SK-N-SH (cell line): Measurements from ENCODE around the gene HTT. TPM values are rescaled to one million over a fixed set of nuclear protein-coding genes. Genes with fewer than 3 reads are reported as not detected.

Source experiments
- CTCF ChIA-PET: fragments of 300-600, 350-600 bp; formaldehyde crosslinking; extraction: SDS; loops from one replicate; lab custom pipeline; 2021; lab: Yijun Ruan, JAX
- POLR2A ChIA-PET: fragments of 350-600 bp; sonication (Branson Sonifier 250); formaldehyde crosslinking; extraction: SDS; loops from one replicate; lab custom pipeline; 2020; ENCODE audit warnings: antibody characterized with exemption, inconsistent platforms; lab: Yijun Ruan, JAX
- DNase-seq: peaks from one replicate; pipeline ENCODE4 v3.0.0; 2012
- H2AFZ ChIP-seq: fragments of 200-600 bp; sonication (generic); 2 replicates; pipeline ENCODE4 v1.8.1; 2016; ENCODE audit warnings: antibody characterized with exemption, mild to moderate bottlenecking, low read depth
- H3F3A ChIP-seq: fragments of 200-600 bp; sonication (generic); replicated peaks from 2 replicates; pipeline ENCODE3; 2016; ENCODE audit warnings: antibody characterized with exemption, mild to moderate bottlenecking; ENCODE audit not compliant: insufficient read depth
- H3K27ac ChIP-seq, 2 experiments: fragments of 200-500 bp in 1 of 2; fragments of 200-600 bp in 1 of 2; sonication (Bioruptor generic) in 1 of 2; sonication (generic), shearing (Covaris generic) in 1 of 2; 2 replicates each; pipeline versions ENCODE4 v1.5.1 to v1.6.1; 2014 to 2016; ENCODE audit warnings: low read depth in 2 of 2, inconsistent platforms in 1 of 2, low read length in 1 of 2, mild to moderate bottlenecking in 1 of 2, mixed read lengths in 1 of 2
- H3K27me3 ChIP-seq: fragments of 200-600 bp; sonication (generic), shearing (Covaris generic); 2 replicates; pipeline ENCODE4 v1.6.1; 2016; ENCODE audit warnings: mixed run types; ENCODE audit not compliant: insufficient read depth
- H3K36me3 ChIP-seq, 2 experiments: fragments of 200-500 bp in 1 of 2; fragments of 200-600 bp in 1 of 2; sonication (Bioruptor generic) in 1 of 2; sonication (generic) in 1 of 2; replicated peaks in 1 of 2; 2 replicates each; pipeline versions ENCODE3 to v1.5.1; 2014 to 2016; ENCODE audit warnings: low read length in 1 of 2, mild to moderate bottlenecking in 1 of 2; ENCODE audit not compliant: insufficient read depth in 2 of 2, control insufficient read depth in 1 of 2
- H3K4me1 ChIP-seq, 2 experiments: fragments of 200-500 bp in 1 of 2; fragments of 200-600 bp in 1 of 2; sonication (Bioruptor generic) in 1 of 2; sonication (generic), shearing (Covaris generic) in 1 of 2; 2 replicates each; pipeline versions ENCODE4 v1.5.1 to v1.6.1; 2014 to 2016; ENCODE audit warnings: low read depth in 1 of 2, low read length in 1 of 2, mixed run types in 1 of 2; ENCODE audit not compliant: insufficient read depth in 2 of 2, control insufficient read depth in 1 of 2
- H3K4me2 ChIP-seq: fragments of 200-600 bp; sonication (generic), shearing (Covaris generic); 2 replicates; pipeline ENCODE4 v1.6.1; 2017; ENCODE audit warnings: mixed run types
- H3K4me3 ChIP-seq, 2 experiments: fragments of 200-500 bp in 1 of 2; fragments of 200-600 bp in 1 of 2; sonication (Bioruptor generic) in 1 of 2; sonication (generic), shearing (Covaris generic) in 1 of 2; 2 replicates each; pipeline versions ENCODE4 v1.5.1 to v1.8.1; 2014 to 2016; ENCODE audit warnings: low read depth in 2 of 2, inconsistent platforms in 1 of 2, low read length in 1 of 2, mild to moderate bottlenecking in 1 of 2, mixed read lengths in 1 of 2, moderate library complexity in 1 of 2
- H3K79me2 ChIP-seq: fragments of 200-600 bp; sonication (generic); 2 replicates; pipeline ENCODE4 v1.8.1; 2017; ENCODE audit warnings: mild to moderate bottlenecking; ENCODE audit not compliant: insufficient read depth
- H3K9ac ChIP-seq: fragments of 200-600 bp; sonication (generic); 2 replicates; pipeline ENCODE4 v1.6.1; 2017; ENCODE audit warnings: mixed run types
- H3K9me2 ChIP-seq: fragments of 200-600 bp; sonication (generic); 2 replicates; pipeline ENCODE4 v1.6.1; 2017; ENCODE audit warnings: mixed run types
- H3K9me3 ChIP-seq: fragments of 200-600 bp; sonication (generic); 2 replicates; pipeline ENCODE4 v1.6.1; 2017; ENCODE audit warnings: mixed run types, mild to moderate bottlenecking, moderate library complexity
- H4K20me1 ChIP-seq: fragments of 200-600 bp; sonication (generic); 2 replicates; pipeline ENCODE4 v1.6.1; 2017; ENCODE audit warnings: mild to moderate bottlenecking, mixed run types; ENCODE audit not compliant: insufficient read depth
- CTCF ChIP-seq: fragments of 200-600 bp; sonication (generic); IDR thresholded peaks from 2 replicates; pipeline ENCODE4 v1.6.1; 2017; ENCODE audit warnings: antibody characterized with exemption, mild to moderate bottlenecking, moderate library complexity
- EP300 ChIP-seq, 2 experiments: IDR thresholded peaks; 2 replicates each; pipeline versions ENCODE4 v1.4.0 to v1.6.1; 2012; ENCODE audit warnings: borderline replicate concordance in 1 of 2, low read depth in 1 of 2, low read length in 1 of 2
- GABPA ChIP-seq: IDR thresholded peaks from 2 replicates; pipeline ENCODE4 v1.4.0; 2012; ENCODE audit warnings: low read depth, mild to moderate bottlenecking
- NFIC ChIP-seq: IDR thresholded peaks from 2 replicates; pipeline ENCODE4 v1.4.0; 2012; ENCODE audit warnings: borderline replicate concordance
- NRF1 ChIP-seq: IDR thresholded peaks from 2 replicates; pipeline ENCODE4 v1.6.1; 2012; ENCODE audit warnings: low read depth, mild to moderate bottlenecking, low read length
- POLR2AphosphoS5 ChIP-seq: IDR thresholded peaks from 2 replicates; pipeline ENCODE4 v1.6.1; 2012; ENCODE audit warnings: low read depth, low read length
- RCOR1 ChIP-seq: fragments of 150-350 bp; IDR thresholded peaks from 2 replicates; pipeline ENCODE4 v1.6.1; 2017; ENCODE audit warnings: antibody characterized with exemption, low read length
- RXRA ChIP-seq: IDR thresholded peaks from 2 replicates; pipeline ENCODE4 v1.4.0; 2012; ENCODE audit warnings: low read depth, mild to moderate bottlenecking, borderline replicate concordance
- SIN3A ChIP-seq: IDR thresholded peaks from 2 replicates; pipeline ENCODE4 v1.6.1; 2012; ENCODE audit warnings: low read depth, mild to moderate bottlenecking, low read length, moderate library complexity, borderline replicate concordance
- TAF1 ChIP-seq: IDR thresholded peaks from 2 replicates; pipeline ENCODE4 v1.6.1; 2012; ENCODE audit warnings: low read depth, mild to moderate bottlenecking, low read length, moderate library complexity, borderline replicate concordance
- TCF12 ChIP-seq: IDR thresholded peaks from 2 replicates; pipeline ENCODE4 v1.4.0; 2012
- YY1 ChIP-seq: IDR thresholded peaks from 2 replicates; pipeline ENCODE4 v1.4.0; 2012; ENCODE audit warnings: low read depth, mild to moderate bottlenecking
- WGBS: methylation state at CpG from one replicate; pipeline ENCODE4 v1.1.6; 2017; ENCODE audit warnings: low lambda C conversion rate; 5-methylcytosine and 5-hydroxymethylcytosine counted together
- polyA plus RNA-seq, 3 experiments: library from polyadenylated mRNA; depleted of rRNA; stranded (reverse); fragments of >200 nt; gene quantifications; 2 replicates each; pipeline ENCODE4 v1.2.3, GENCODE V29; 2012
- TF ChIP-seq, protein P1 (sequence below): fragments of 150-350 bp; IDR thresholded peaks from 2 replicates; pipeline ENCODE4 v1.6.1; 2016; ENCODE audit warnings: mild to moderate bottlenecking, low read depth, low read length
- TF ChIP-seq, protein P2 (sequence below): IDR thresholded peaks from 2 replicates; pipeline ENCODE4 v1.4.0; 2012; ENCODE audit warnings: low read depth, borderline replicate concordance

HTT gene
- polyA plus RNA-seq, 1 of the 3 experiments (the other 2 are of a cell fraction) = 11.3 TPM

DNA sequence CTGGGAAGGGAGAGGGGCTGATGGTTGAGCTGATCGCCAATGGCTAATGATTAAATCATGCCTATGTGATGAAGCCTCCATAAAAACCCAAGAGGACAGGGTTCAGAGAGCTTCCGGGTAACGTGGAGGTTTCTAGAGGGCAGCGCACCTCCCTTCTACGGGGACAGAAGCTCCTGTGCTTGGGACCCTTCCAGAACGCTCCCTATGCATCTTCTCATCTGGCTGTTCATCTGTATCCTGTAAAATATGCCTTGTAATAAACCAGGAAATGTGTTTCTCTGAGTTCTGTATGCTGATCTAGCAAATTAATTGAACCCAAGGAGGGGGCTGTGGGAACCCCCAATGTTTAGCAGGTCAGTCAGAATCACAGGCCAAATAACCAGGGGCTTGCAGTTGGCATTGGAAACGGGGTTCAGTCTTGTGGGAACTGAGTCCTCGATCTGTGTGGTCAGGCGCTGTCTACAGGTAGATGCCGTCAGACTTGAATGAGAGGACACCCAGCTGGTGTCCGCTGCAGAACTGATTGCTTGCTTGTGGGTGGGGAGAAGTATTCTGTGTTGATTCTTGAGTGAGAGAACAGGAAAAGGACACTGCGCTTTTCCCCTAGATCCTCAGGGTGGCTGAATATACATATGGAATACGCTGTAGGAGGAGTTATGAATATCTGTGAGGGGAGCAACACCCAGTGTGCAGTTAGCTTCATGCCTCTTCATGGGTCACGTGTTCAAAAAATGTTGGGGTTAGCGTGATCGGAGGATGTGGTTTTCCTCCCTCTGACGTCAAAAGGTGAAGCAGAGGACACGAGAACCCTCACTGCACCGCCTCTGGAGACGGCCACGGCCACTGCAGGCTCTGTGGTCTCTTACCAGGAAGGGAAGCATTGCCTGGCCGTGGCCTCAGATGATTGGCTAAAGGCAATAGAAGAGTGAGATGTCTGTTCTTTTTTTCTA, 29.3 kb upstream of the HTT start (continued):
- no peak for TF ChIP-seq TAF1
- TF ChIP-seq NFIC = no peak
- TF ChIP-seq GABPA = no peak

- H3K79me2 ChIP-seq = no peaks in the 10 kb centered on the region
- H3K9me3 ChIP-seq = no peaks in the 10 kb centered on the region
- no peaks in the 10 kb centered on the region for H4K20me1 ChIP-seq
- no peak overlapping the region for H2AFZ ChIP-seq
- peaks cover 0 to 3% of the 10 kb centered on the region in 2 experiments; a peak in 1 of 4 replicates for H3K4me1 ChIP-seq
- ChIA-PET POLR2A (no interaction called here), CTCF (interaction anchor here (0.8 to 2.9 kb wide), 8 partner anchors 8 to 90 kb away, joined by 3 to 15 read pairs (median 4); no protein-coding TSS in a partner anchor)
- H3K27ac ChIP-seq = no peak overlapping the region
- no peaks in the 10 kb centered on the region for H3K36me3 ChIP-seq
- WGBS = 39% methylated on average over 7 of the region's 7 CpGs
- no peak for DNase-seq
- no peak overlapping the region for H3K4me2 ChIP-seq
- no peak overlapping the region for H3K9ac ChIP-seq
- TF ChIP-seq NFIC (no peak), NRF1 (no peak), SIN3A (no peak), CTCF (no peak), GABPA (no peak), TCF12 (no peak), YY1 (no peak), EP300 (IDR thresholded peaks at IDR 0.05; ENCODE audit: borderline replicate concordance in 1 of 2, low read depth in 1 of 2, low read length in 1 of 2) (no peak), POLR2AphosphoS5 (no peak), RXRA (no peak), RCOR1 (no peak)
- TF ChIP-seq, protein P1, sequence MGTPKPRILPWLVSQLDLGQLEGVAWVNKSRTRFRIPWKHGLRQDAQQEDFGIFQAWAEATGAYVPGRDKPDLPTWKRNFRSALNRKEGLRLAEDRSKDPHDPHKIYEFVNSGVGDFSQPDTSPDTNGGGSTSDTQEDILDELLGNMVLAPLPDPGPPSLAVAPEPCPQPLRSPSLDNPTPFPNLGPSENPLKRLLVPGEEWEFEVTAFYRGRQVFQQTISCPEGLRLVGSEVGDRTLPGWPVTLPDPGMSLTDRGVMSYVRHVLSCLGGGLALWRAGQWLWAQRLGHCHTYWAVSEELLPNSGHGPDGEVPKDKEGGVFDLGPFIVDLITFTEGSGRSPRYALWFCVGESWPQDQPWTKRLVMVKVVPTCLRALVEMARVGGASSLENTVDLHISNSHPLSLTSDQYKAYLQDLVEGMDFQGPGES = no peak
- TF ChIP-seq, protein P2, sequence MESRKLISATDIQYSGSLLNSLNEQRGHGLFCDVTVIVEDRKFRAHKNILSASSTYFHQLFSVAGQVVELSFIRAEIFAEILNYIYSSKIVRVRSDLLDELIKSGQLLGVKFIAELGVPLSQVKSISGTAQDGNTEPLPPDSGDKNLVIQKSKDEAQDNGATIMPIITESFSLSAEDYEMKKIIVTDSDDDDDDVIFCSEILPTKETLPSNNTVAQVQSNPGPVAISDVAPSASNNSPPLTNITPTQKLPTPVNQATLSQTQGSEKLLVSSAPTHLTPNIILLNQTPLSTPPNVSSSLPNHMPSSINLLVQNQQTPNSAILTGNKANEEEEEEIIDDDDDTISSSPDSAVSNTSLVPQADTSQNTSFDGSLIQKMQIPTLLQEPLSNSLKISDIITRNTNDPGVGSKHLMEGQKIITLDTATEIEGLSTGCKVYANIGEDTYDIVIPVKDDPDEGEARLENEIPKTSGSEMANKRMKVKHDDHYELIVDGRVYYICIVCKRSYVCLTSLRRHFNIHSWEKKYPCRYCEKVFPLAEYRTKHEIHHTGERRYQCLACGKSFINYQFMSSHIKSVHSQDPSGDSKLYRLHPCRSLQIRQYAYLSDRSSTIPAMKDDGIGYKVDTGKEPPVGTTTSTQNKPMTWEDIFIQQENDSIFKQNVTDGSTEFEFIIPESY = no peak
- no peaks in the 10 kb centered on the region for H3K27me3 ChIP-seq
- no peaks in the 10 kb centered on the region for H3K9me2 ChIP-seq
- H3F3A ChIP-seq = no peaks in the 10 kb centered on the region
- no peak overlapping the region for H3K4me3 ChIP-seq
These were observed 28.3 kb upstream of the HTT start for GRCh38 chr4:3046162-3046561.
